ENCODE results near the gene ISOC1.

DNA sequence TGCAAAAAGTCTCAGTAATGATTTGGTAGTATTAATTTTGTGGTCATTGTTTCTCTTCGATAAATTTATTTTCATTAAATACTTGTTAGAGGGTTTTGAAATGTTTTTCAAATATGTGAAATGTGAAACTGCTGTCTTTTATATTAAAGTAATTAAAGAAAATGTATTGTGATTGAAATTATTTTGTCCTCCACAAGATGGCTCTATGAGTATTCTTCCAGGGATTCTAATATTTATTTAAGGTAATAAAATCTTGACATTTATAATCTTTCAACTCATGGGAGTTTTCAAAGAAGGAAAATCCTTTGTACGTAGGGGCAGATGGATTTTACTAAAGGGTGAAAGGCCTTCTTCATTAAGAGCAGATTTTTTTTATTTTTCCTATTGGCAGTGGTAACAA, 19.3 kb downstream of the ISOC1 start:
- no peak for TF ChIP-seq CTCF (IDR thresholded peaks at IDR 0.05; ENCODE audit: low read depth, low read length, poor library complexity, severe bottlenecking)
- no peak for TF ChIP-seq EZH2phosphoT487 (IDR thresholded peaks at IDR 0.05; ENCODE audit: borderline replicate concordance, low read length)

Measured in DOHH2 (cell line).